K562 (cell line): Measurements from ENCODE around the gene CENPU. TPM values are rescaled to one million over a fixed set of nuclear protein-coding genes. Genes with fewer than 3 reads are reported as not detected.

ENCODE experiments used
- AFF4 ChIP-seq: sonication (generic); formaldehyde crosslinking; IDR thresholded peaks from 2 replicates; pipeline ENCODE4 v1.8.0; 2023; ENCODE audit warnings: mild to moderate bottlenecking, missing genetic modification reagents
- CBFA2T2 ChIP-seq: fragments of 450-650 bp; conservative IDR thresholded peaks from 2 replicates; pipeline ENCODE4 v1.6.1; 2017; ENCODE audit warnings: mild to moderate bottlenecking
- E2F4 ChIP-seq: sonication (generic); formaldehyde crosslinking; IDR thresholded peaks from 2 replicates; pipeline ENCODE4 v1.8.0; 2022; ENCODE audit warnings: mild to moderate bottlenecking, low read depth, missing genetic modification reagents
- EWSR1 ChIP-seq: fragments of 450-650 bp; IDR thresholded peaks from 2 replicates; pipeline ENCODE4 v1.6.1; 2018; ENCODE audit warnings: borderline replicate concordance, mild to moderate bottlenecking, low read depth, moderate library complexity; ENCODE audit not compliant: partially characterized antibody
- HDAC1 ChIP-seq, 2 experiments: fragments of 450-650 bp; IDR thresholded peaks; 2 replicates each; pipeline ENCODE4 v1.6.1; 2016 to 2017; ENCODE audit warnings: inconsistent platforms in 1 of 2, mild to moderate bottlenecking in 1 of 2, moderate library complexity in 1 of 2
- HMGXB4 ChIP-seq: sonication (generic); formaldehyde crosslinking; IDR thresholded peaks from 2 replicates; pipeline ENCODE4 v1.8.1; 2023; ENCODE audit warnings: mild to moderate bottlenecking, missing genetic modification reagents
- HOXB6 ChIP-seq: fragments of 250-450 bp; sonication (Bioruptor Pico); IDR thresholded peaks from 2 replicates; pipeline ENCODE4 v1.5.1; 2022; ENCODE audit warnings: mild to moderate bottlenecking, borderline replicate concordance
- NELFE ChIP-seq: IDR thresholded peaks from 2 replicates; pipeline ENCODE4 v1.6.1; 2011; ENCODE audit warnings: mild to moderate bottlenecking; ENCODE audit not compliant: insufficient read depth, insufficient read length
- RNF2 ChIP-seq: sonication (generic); IDR thresholded peaks from 2 replicates; pipeline ENCODE4 v1.6.1; 2016
- SNRNP70 ChIP-seq: fragments of 200-400 bp; formaldehyde crosslinking; optimal IDR thresholded peaks from 2 replicates; pipeline ENCODE3; 2017; ENCODE audit warnings: low read depth, low read length
- ZBTB11 ChIP-seq, 3 experiments: fragments of 200-800 bp in 1 of 3; fragments of 250-450 bp in 1 of 3; fragments of 450-650 bp in 1 of 3; sonication (Bioruptor Pico) in 1 of 3; sonication (Bioruptor generic) in 1 of 3; formaldehyde crosslinking in 1 of 3; IDR thresholded peaks; 2 replicates each; pipeline versions ENCODE4 v1.6.1 to v1.8.0; 2016 to 2022; ENCODE audit warnings: mild to moderate bottlenecking in 2 of 3, missing genetic modification characterization in 2 of 3, missing compliant biosample characterization in 1 of 3, moderate library complexity in 1 of 3
- ZNF639 ChIP-seq, 2 experiments: fragments of 200-800 bp in 1 of 2; sonication (Bioruptor generic) in 1 of 2; sonication (generic) in 1 of 2; formaldehyde crosslinking in 1 of 2; IDR thresholded peaks in 1 of 2; conservative IDR thresholded peaks in 1 of 2; 2 replicates each; pipeline versions ENCODE4 v1.5.0 to v1.6.1; 2016 to 2020; ENCODE audit warnings: missing compliant biosample characterization in 1 of 2, missing genetic modification characterization in 1 of 2, missing genetic modification reagents in 1 of 2
- polyA plus RNA-seq, 8 experiments: library from polyadenylated mRNA; depleted of rRNA in 4 of 8; stranded (reverse) in 5 of 8; unstranded in 3 of 8; fragments of >200 nt; fragmentation: Nextera tagmentation in 2 of 8; fragmentation: Illumina TruSeq in 1 of 8; extraction: Ambion mirVana in 2 of 8; extraction: Trizol in 1 of 8; gene quantifications; 2 replicates each; pipeline versions ENCODE4 v1.2.1 to v1.2.3, GENCODE V29; 2011 to 2014; ENCODE audit warnings: inconsistent platforms in 1 of 8, missing spikeins in 1 of 8
- total RNA-seq, 7 experiments: library from RNA; depleted of rRNA in 6 of 7; stranded (reverse); fragments of >200 nt in 6 of 7; fragmentation: Illumina TruSeq in 2 of 7; extraction: Trizol in 2 of 7; gene quantifications; 2 replicates each; pipeline versions ENCODE4 v1.2.1 to v1.2.3, GENCODE V29; 2011 to 2021; ENCODE audit warnings: low replicate concordance in 1 of 7

CENPU gene
- total and polyA plus RNA-seq, 9 of the 15 experiments (the other 6 are each of a cell fraction or from before 2014, with no cell fraction given), result 39.4 to 98.7 (median 84.3) TPM

GRCh38 chr4:184733654-184734524, at the start of gene CENPU (continued):
- TF ChIP-seq ZNF639 (CRISPR knock-in tag; conservative IDR thresholded peaks at IDR 0.05 in 1 of 2, IDR thresholded peaks at IDR 0.05 in 1 of 2), result peak in 1 of 2 experiments; percentile 16; a peak in 1 of 4 replicates
- TF ChIP-seq HDAC1 (IDR thresholded peaks at IDR 0.05), result peak in 1 of 2 experiments; percentile 90; a peak in 2 of 4 replicates
- TF ChIP-seq E2F4 (CRISPR knock-in tag), result peak; percentile 93
- TF ChIP-seq ZBTB11 (CRISPR knock-in tag; IDR thresholded peaks at IDR 0.05), result 0 out of 6 replicates have a peak, but pooled peaks of 1 of the 3 experiments have one; percentile 48
- peak; percentile 96 for TF ChIP-seq RNF2
- no peak for TF ChIP-seq SNRNP70
- peak; percentile 85 for TF ChIP-seq HMGXB4 (CRISPR knock-in tag)
- no peak for TF ChIP-seq EWSR1
- peak; percentile 79; the same call in 1 of the 2 replicates for TF ChIP-seq AFF4 (CRISPR knock-in tag)
- peak; percentile 48 for TF ChIP-seq CBFA2T2
- no peak for TF ChIP-seq HOXB6 (CRISPR knock-in tag)
- peak; percentile 33 for TF ChIP-seq NELFE
